Placental epithelial cell (primary cell): Measurements from ENCODE around the gene AKNAD1. TPM values are rescaled to one million over a fixed set of nuclear protein-coding genes. Genes with fewer than 3 reads are reported as not detected.

Source experiments
- total RNA-seq: library from RNA; depleted of rRNA; stranded (reverse); fragments of >200 nt; gene quantifications from 2 replicates; pipeline ENCODE4 v1.2.3, GENCODE V29; 2012

Gene AKNAD1, protein sequence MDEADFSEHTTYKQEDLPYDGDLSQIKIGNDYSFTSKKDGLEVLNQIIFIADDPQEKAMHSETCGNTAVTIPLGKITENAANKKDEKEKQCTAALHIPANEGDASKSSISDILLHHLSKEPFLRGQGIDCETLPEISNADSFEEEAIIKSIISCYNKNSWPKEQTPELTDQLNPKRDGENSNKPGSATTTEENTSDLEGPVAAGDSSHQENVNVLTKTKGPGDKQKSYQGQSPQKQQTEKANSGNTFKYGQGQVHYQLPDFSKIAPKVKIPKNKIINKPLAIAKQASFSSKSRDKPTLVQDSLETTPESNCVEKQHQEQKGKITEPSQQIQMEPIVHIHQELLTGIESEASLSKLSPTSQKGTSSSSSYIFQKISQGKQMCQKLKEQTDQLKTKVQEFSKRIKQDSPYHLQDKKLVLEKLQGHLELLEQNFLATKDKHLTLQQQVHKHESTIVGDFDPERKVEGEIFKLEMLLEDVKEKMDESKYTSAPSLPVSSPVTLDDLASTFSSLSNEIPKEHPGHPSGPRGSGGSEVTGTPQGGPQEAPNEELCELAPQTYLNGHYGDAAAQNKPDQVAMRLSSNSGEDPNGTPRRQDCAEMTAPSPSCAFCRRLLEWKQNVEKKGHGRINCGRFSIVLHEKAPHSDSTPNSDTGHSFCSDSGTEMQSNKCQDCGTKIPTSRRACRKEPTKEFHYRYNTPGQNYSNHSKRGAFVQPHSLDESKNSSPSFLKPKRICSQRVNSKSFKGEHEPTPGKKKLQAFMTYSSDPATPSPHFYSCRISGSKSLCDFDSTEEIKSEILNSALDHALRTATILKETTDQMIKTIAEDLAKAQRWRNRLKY
- 3.5 and 5.1 TPM in 2 replicates for total RNA-seq

DNA sequence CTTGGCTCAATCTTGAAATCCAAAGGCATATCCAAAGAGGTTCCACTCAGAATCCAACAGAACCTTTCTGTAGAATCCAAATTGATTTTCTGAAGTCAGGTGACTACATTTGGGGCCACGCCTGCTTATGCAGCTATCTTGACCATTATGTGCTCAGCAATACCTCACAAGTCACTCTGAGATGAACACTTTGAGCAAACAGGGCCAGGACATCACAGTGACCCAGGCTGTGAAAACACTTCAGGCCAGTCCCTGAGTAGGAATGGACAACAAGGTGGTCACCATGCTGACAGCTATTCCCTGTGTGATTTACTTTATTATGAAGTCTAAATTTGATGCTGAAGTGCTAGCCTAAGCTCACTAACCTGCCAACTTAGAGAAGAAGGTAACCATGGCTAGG lies at the start of gene AKNAD1:
Gene AKNAD1, minus strand, starts transcription at position 101 of the 400 bp plus-strand sequence. CDS start 4,430 bp downstream, outside the sequence.

Other genes starting within 250 kb of the AKNAD1 start
- gene HENMT1, start 196.0 kb downstream of the AKNAD1 start, total RNA-seq: 10.2 and 10.6 TPM in 2 replicates
- 13.3 and 19.2 TPM in 2 replicates for gene PRPF38B, start 164.8 kb downstream of the AKNAD1 start, total RNA-seq
- gene FNDC7, start 144.2 kb downstream of the AKNAD1 start, total RNA-seq: 0.11 TPM in 1 of 2 replicates, not detected in the other
- 43.1 and 62.0 TPM in 2 replicates for gene STXBP3, start 110.4 kb downstream of the AKNAD1 start, total RNA-seq
- 90.3 and 113 TPM in 2 replicates for gene GPSM2, start 19.9 kb upstream of the AKNAD1 start, total RNA-seq
- gene CLCC1, start 106.4 kb upstream of the AKNAD1 start, total RNA-seq: 11.1 and 14.5 TPM in 2 replicates
- 9.0 and 11.7 TPM in 2 replicates for gene WDR47, start 185.0 kb upstream of the AKNAD1 start, total RNA-seq
- 39.7 and 64.1 TPM in 2 replicates for gene TAF13, start 218.9 kb upstream of the AKNAD1 start, total RNA-seq
- gene TMEM167B, start 233.7 kb upstream of the AKNAD1 start, total RNA-seq: 21.3 and 37.3 TPM in 2 replicates